DOHH2 (cell line): ENCODE data around the gene A4GALT.
"Not testable (repeated sequence)": the region's sequence is repeated elsewhere in the genome, so short reads cannot be mapped to it uniquely, and the experiment has no call there.

Experiments used
- H3F3A ChIP-seq: fragments of 200-600 bp; sonication (generic), shearing (Covaris generic); 2 replicates; pipeline ENCODE4 v1.6.0; 2016; ENCODE audit warnings: antibody characterized with exemption, mild to moderate bottlenecking; ENCODE audit not compliant: control insufficient read depth, insufficient read depth
- H3K27ac ChIP-seq: fragments of 200-600 bp; sonication (generic); 2 replicates; pipeline ENCODE4 v1.5.1; 2014; ENCODE audit warnings: low read depth, mild to moderate bottlenecking, low read length, moderate library complexity
- H3K27me3 ChIP-seq: fragments of 200-600 bp; sonication (generic); 2 replicates; pipeline ENCODE4 v1.6.1; 2014; ENCODE audit warnings: mild to moderate bottlenecking, low read length, mixed read lengths; ENCODE audit not compliant: control insufficient read depth
- H3K36me3 ChIP-seq: fragments of 200-600 bp; sonication (generic); 2 replicates; pipeline ENCODE4 v1.6.1; 2014; ENCODE audit warnings: mild to moderate bottlenecking, low read length, moderate library complexity, mixed read lengths; ENCODE audit not compliant: control insufficient read depth
- H3K4me1 ChIP-seq: fragments of 200-600 bp; sonication (generic); 2 replicates; pipeline ENCODE4 v1.6.1; 2014; ENCODE audit warnings: mild to moderate bottlenecking, low read length, mixed read lengths; ENCODE audit not compliant: control insufficient read depth
- H3K4me2 ChIP-seq: fragments of 200-600 bp; sonication (generic); 2 replicates; pipeline ENCODE4 v1.6.0; 2014; ENCODE audit warnings: mild to moderate bottlenecking, low read length, moderate library complexity
- H3K4me3 ChIP-seq: fragments of 200-600 bp; sonication (generic); 2 replicates; pipeline ENCODE4 v1.5.1; 2014; ENCODE audit warnings: mild to moderate bottlenecking, low read length, mixed read lengths
- H3K79me2 ChIP-seq: fragments of 200-600 bp; sonication (generic); 2 replicates; pipeline ENCODE4 v1.6.1; 2014; ENCODE audit warnings: mild to moderate bottlenecking, low read length, mixed read lengths; ENCODE audit not compliant: control insufficient read depth
- H3K9me2 ChIP-seq: fragments of 200-600 bp; sonication (generic); replicated peaks from 2 replicates; pipeline ENCODE4 v1.6.1; 2014; ENCODE audit warnings: mild to moderate bottlenecking, low read length, mixed read lengths; ENCODE audit not compliant: control insufficient read depth
- H3K9me3 ChIP-seq: fragments of 200-600 bp; sonication (generic); 2 replicates; pipeline ENCODE4 v1.6.1; 2014; ENCODE audit warnings: antibody characterized with exemption, low read length, mixed read lengths; ENCODE audit not compliant: control insufficient read depth, insufficient read depth
- H4K20me1 ChIP-seq: fragments of 200-600 bp; sonication (generic); 2 replicates; pipeline ENCODE4 v1.6.0; 2014; ENCODE audit warnings: low read depth, mild to moderate bottlenecking, antibody characterized with exemption, low read length, moderate library complexity; ENCODE audit not compliant: control insufficient read depth, insufficient read depth
- EZH2phosphoT487 ChIP-seq: fragments of 200-600 bp; sonication (generic); IDR thresholded peaks from 2 replicates; pipeline ENCODE4 v1.6.1; 2017; ENCODE audit warnings: borderline replicate concordance, mild to moderate bottlenecking, antibody characterized with exemption, low read length, moderate library complexity, mixed read lengths
- TF ChIP-seq, protein P1 (sequence below): fragments of 200-600 bp; sonication (generic); IDR thresholded peaks from one replicate; pipeline ENCODE4 v1.5.1; 2014; ENCODE audit warnings: antibody characterized with exemption, mild to moderate bottlenecking, low read depth, low read length; ENCODE audit not compliant: poor library complexity, severe bottlenecking

A4GALT gene

DNA sequence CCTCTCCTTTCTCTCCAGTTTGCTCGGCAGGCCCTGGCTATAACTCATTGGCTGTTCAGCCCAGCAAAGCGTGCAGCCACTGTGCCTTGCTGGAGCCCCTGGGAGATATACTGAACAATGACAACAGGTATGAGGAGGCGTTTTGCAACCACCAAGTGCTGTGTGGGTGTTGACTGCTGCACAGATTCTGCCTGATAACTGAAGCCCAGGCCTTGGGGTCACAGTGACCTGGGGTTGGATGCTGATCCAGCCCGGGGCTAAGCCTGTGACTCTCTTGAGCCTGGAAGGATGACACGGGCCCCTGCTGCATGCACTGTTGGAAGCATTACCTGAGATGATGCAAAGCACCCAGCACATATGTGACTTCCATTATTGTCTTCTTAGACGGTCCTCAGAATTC lies 13.7 kb upstream of the A4GALT start:
- no peak for TF ChIP-seq EZH2phosphoT487
- TF ChIP-seq, protein P1, sequence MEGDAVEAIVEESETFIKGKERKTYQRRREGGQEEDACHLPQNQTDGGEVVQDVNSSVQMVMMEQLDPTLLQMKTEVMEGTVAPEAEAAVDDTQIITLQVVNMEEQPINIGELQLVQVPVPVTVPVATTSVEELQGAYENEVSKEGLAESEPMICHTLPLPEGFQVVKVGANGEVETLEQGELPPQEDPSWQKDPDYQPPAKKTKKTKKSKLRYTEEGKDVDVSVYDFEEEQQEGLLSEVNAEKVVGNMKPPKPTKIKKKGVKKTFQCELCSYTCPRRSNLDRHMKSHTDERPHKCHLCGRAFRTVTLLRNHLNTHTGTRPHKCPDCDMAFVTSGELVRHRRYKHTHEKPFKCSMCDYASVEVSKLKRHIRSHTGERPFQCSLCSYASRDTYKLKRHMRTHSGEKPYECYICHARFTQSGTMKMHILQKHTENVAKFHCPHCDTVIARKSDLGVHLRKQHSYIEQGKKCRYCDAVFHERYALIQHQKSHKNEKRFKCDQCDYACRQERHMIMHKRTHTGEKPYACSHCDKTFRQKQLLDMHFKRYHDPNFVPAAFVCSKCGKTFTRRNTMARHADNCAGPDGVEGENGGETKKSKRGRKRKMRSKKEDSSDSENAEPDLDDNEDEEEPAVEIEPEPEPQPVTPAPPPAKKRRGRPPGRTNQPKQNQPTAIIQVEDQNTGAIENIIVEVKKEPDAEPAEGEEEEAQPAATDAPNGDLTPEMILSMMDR, result no peak
- Histone ChIP-seq H3K4me1 (peaks cover 7% of the 10 kb centered on the region), H3K4me3 (no peak overlapping the region), H3K79me2 (no peaks in the 10 kb centered on the region), H3K27ac (no peak overlapping the region), H3K9me3 (no peaks in the 10 kb centered on the region), H3K27me3 (peaks cover 5% of the 10 kb centered on the region), H3F3A (no peaks in the 10 kb centered on the region), H4K20me1 (no peaks in the 10 kb centered on the region), H3K4me2 (peak overlapping the region; percentile 20; the same call in 1 of the 2 replicates), H3K36me3 (no peaks in the 10 kb centered on the region), H3K9me2 (no peaks in the 10 kb centered on the region)

GRCh38 chr22:42733394-42733793 lies 12.7 kb upstream of the A4GALT start:
- H3K4me3 ChIP-seq, H3K9me3 ChIP-seq, H3K36me3 ChIP-seq, H3K4me1 ChIP-seq, H3F3A ChIP-seq, H3K27ac ChIP-seq, H3K79me2 ChIP-seq, H3K9me2 ChIP-seq, H4K20me1 ChIP-seq, H3K4me2 ChIP-seq, H3K27me3 ChIP-seq: not testable (repeated sequence)

GRCh38 chr22:42732081-42732480 lies 11.4 kb upstream of the A4GALT start:
- no peaks in the 10 kb centered on the region for H3K79me2 ChIP-seq
- no peak overlapping the region for H3K4me3 ChIP-seq
- H3K9me2 ChIP-seq, result no peaks in the 10 kb centered on the region
- H4K20me1 ChIP-seq, result no peaks in the 10 kb centered on the region
- no peaks in the 10 kb centered on the region for H3K9me3 ChIP-seq
- no peak overlapping the region for H3K4me2 ChIP-seq
- no peaks in the 10 kb centered on the region for H3K36me3 ChIP-seq
- TF ChIP-seq, protein P1, result no peak
- no peak for TF ChIP-seq EZH2phosphoT487
- peaks cover 18% of the 10 kb centered on the region for H3K4me1 ChIP-seq
- H3F3A ChIP-seq, result no peaks in the 10 kb centered on the region
- H3K27me3 ChIP-seq, result peaks cover 5% of the 10 kb centered on the region
- H3K27ac ChIP-seq, result no peak overlapping the region

DNA sequence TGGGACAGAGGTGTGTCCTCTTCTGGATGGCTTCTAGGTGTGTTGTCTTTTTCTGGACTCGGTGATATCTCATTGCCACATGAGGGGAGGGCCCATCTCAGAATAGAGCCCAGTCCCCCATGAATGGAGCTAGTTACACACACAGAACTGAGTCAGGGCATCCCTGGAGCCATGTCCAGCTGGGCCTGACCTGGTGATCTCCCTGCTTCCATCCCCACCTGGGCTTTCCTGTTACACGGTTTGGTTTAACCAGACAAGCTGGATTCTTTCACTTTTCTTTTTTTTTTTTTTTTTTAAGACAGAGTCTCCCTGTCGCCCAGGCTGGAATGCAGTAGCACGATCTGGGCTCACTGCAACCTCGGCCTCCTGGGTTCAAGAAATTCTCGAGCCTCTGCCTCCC lies 6.1 kb upstream of the A4GALT start:
- Histone ChIP-seq H3K36me3 (no peaks in the 10 kb centered on the region), H3K4me3 (no peak overlapping the region), H3F3A (no peaks in the 10 kb centered on the region), H3K9me2 (no peaks in the 10 kb centered on the region), H3K4me2 (peak overlapping the region; percentile 51), H3K27ac (peak overlapping the region; percentile 12; the same call in 1 of the 2 replicates), H3K9me3 (no peaks in the 10 kb centered on the region), H3K27me3 (peaks cover 5% of the 10 kb centered on the region), H4K20me1 (no peaks in the 10 kb centered on the region), H3K79me2 (no peaks in the 10 kb centered on the region), H3K4me1 (peaks cover 22% of the 10 kb centered on the region)
- TF ChIP-seq EZH2phosphoT487, result no peak
- TF ChIP-seq, protein P1, result no peak
